Effector memory CD8-positive, alpha-beta T cell (primary cell): ENCODE results near the gene CYP3A7.
A peak's percentile ranks its signal among the peaks of the same experiment; 100 is the strongest.
"Not testable (repeated sequence)": the region's sequence is repeated elsewhere in the genome, so short reads cannot be mapped to it uniquely, and the experiment has no call there.

Source experiments
- ATAC-seq: fragments of 150-1000 bp; cut with Tn5 transposase; replicated peaks from 2 replicates; pipeline ENCODE4 v1.10.0; 2021; ENCODE audit warnings: mild to moderate bottlenecking, moderate library complexity
- DNase-seq, 3 experiments: peaks; one replicate each; pipeline ENCODE4 v3.0.0; 2021
- H3K27ac Mint-ChIP-seq, 2 donors: one replicate each; pipeline ENCODE4 v1.8.0; 2022; ENCODE audit warnings: mild to moderate bottlenecking in 2 of 2, mixed read lengths in 2 of 2, moderate library complexity in 2 of 2
- H3K27me3 Mint-ChIP-seq, 2 donors: one replicate each; pipeline ENCODE4 v1.8.0; 2022; ENCODE audit warnings: mixed read lengths in 2 of 2
- H3K36me3 Mint-ChIP-seq: one replicate; pipeline ENCODE4 v1.8.0; 2022; ENCODE audit warnings: mild to moderate bottlenecking, moderate library complexity, mixed read lengths; ENCODE audit not compliant: insufficient read depth
- H3K4me1 Mint-ChIP-seq, 2 donors: one replicate each; pipeline ENCODE4 v1.8.0; 2022; ENCODE audit warnings: low read depth in 2 of 2, mixed read lengths in 2 of 2
- H3K4me3 Mint-ChIP-seq, 2 donors: one replicate each; pipeline ENCODE4 v1.8.0; 2022; ENCODE audit warnings: mild to moderate bottlenecking in 2 of 2, mixed read lengths in 2 of 2, moderate library complexity in 2 of 2
- H3K9me3 Mint-ChIP-seq, 2 donors: one replicate each; pipeline ENCODE4 v1.8.0; 2022; ENCODE audit warnings: mixed read lengths in 2 of 2

Gene CYP3A7

GRCh38 chr7:99736667-99737066, 1.7 kb upstream of the CYP3A7 start:
- not testable (repeated sequence) for H3K4me1 Mint-ChIP-seq, H3K27ac Mint-ChIP-seq, DNase-seq, H3K36me3 Mint-ChIP-seq, H3K9me3 Mint-ChIP-seq, H3K4me3 Mint-ChIP-seq, H3K27me3 Mint-ChIP-seq, ATAC-seq

GRCh38 chr7:99733448-99733847, 1.5 kb downstream of the CYP3A7 start:
- DNase-seq (peak in 1 of 3 experiments; percentile 2), ATAC-seq (no peak)
- Mint-ChIP-seq H3K4me1 (no peaks in the 10 kb centered on the region), H3K4me3 (no peak overlapping the region), H3K27ac (no peak overlapping the region), H3K27me3 (no peaks in the 10 kb centered on the region), H3K36me3 (no peaks in the 10 kb centered on the region), H3K9me3 (no peaks in the 10 kb centered on the region)

GRCh38 chr7:99733003-99733402, 2.0 kb downstream of the CYP3A7 start:
- Mint-ChIP-seq H3K9me3 (no peaks in the 10 kb centered on the region), H3K4me3 (no peak overlapping the region), H3K36me3 (no peaks in the 10 kb centered on the region), H3K27me3 (no peaks in the 10 kb centered on the region), H3K27ac (no peak overlapping the region), H3K4me1 (no peaks in the 10 kb centered on the region)
- DNase-seq: no peak
- no peak for ATAC-seq

GRCh38 chr7:99731638-99732374, 3.2 kb downstream of the CYP3A7 start:
- H3K9me3 Mint-ChIP-seq: no peaks in the 10 kb centered on the region
- H3K4me3 Mint-ChIP-seq: no peak overlapping the region
- no peaks in the 10 kb centered on the region for H3K4me1 Mint-ChIP-seq
- ATAC-seq (no peak), DNase-seq (no peak)
- no peaks in the 10 kb centered on the region for H3K27me3 Mint-ChIP-seq
- no peaks in the 10 kb centered on the region for H3K36me3 Mint-ChIP-seq
- H3K27ac Mint-ChIP-seq: no peak overlapping the region

- Mint-ChIP-seq H3K4me1 (no peaks in the 10 kb centered on the region), H3K36me3 (no peaks in the 10 kb centered on the region), H3K9me3 (no peaks in the 10 kb centered on the region), H3K27ac (no peak overlapping the region), H3K4me3 (no peak overlapping the region), H3K27me3 (no peaks in the 10 kb centered on the region)
- ATAC-seq (no peak), DNase-seq (no peak)
Measured at GRCh38 chr7:99730992-99731391, 4.0 kb downstream of the CYP3A7 start.

- no peak overlapping the region for H3K4me3 Mint-ChIP-seq
- no peaks in the 10 kb centered on the region for H3K4me1 Mint-ChIP-seq
- no peaks in the 10 kb centered on the region for H3K27me3 Mint-ChIP-seq
- H3K9me3 Mint-ChIP-seq: no peaks in the 10 kb centered on the region
- no peak for DNase-seq
- H3K36me3 Mint-ChIP-seq: no peaks in the 10 kb centered on the region
- H3K27ac Mint-ChIP-seq: no peak overlapping the region
- no peak for ATAC-seq
Measured at GRCh38 chr7:99730238-99730810, 4.7 kb downstream of the CYP3A7 start.

- Mint-ChIP-seq H3K4me1 (no peaks in the 10 kb centered on the region), H3K27ac (no peak overlapping the region), H3K4me3 (no peak overlapping the region), H3K36me3 (no peaks in the 10 kb centered on the region), H3K9me3 (no peaks in the 10 kb centered on the region), H3K27me3 (no peaks in the 10 kb centered on the region)
- DNase-seq: no peak
- no peak for ATAC-seq
Measured at GRCh38 chr7:99729486-99730237, 5.3 kb downstream of the CYP3A7 start.

- Mint-ChIP-seq H3K4me1 (no peaks in the 10 kb centered on the region), H3K27me3 (no peaks in the 10 kb centered on the region), H3K4me3 (no peak overlapping the region), H3K27ac (no peak overlapping the region), H3K36me3 (no peaks in the 10 kb centered on the region), H3K9me3 (no peaks in the 10 kb centered on the region)
- no peak for DNase-seq
- ATAC-seq: no peak
Measured at GRCh38 chr7:99728615-99729014, 6.4 kb downstream of the CYP3A7 start.

GRCh38 chr7:99723201-99723600, 11.8 kb downstream of the CYP3A7 start:
- not testable (repeated sequence) for H3K4me3 Mint-ChIP-seq, H3K27me3 Mint-ChIP-seq, H3K9me3 Mint-ChIP-seq, ATAC-seq, DNase-seq, H3K27ac Mint-ChIP-seq, H3K4me1 Mint-ChIP-seq, H3K36me3 Mint-ChIP-seq

- Mint-ChIP-seq H3K4me3 (no peak overlapping the region), H3K27ac (no peak overlapping the region), H3K27me3 (no peaks in the 10 kb centered on the region), H3K9me3 (no peaks in the 10 kb centered on the region), H3K36me3 (no peaks in the 10 kb centered on the region), H3K4me1 (no peaks in the 10 kb centered on the region)
- ATAC-seq (no peak), DNase-seq (no peak)
Measured at GRCh38 chr7:99720800-99721595, 14.0 kb downstream of the CYP3A7 start.

GRCh38 chr7:99719996-99720769, 14.8 kb downstream of the CYP3A7 start:
- Mint-ChIP-seq H3K4me3 (no peak overlapping the region), H3K27ac (no peak overlapping the region), H3K27me3 (no peaks in the 10 kb centered on the region), H3K9me3 (no peaks in the 10 kb centered on the region), H3K4me1 (no peaks in the 10 kb centered on the region), H3K36me3 (no peaks in the 10 kb centered on the region)
- ATAC-seq (no peak), DNase-seq (no peak)

- Mint-ChIP-seq H3K4me1 (no peaks in the 10 kb centered on the region), H3K4me3 (no peak overlapping the region), H3K36me3 (no peaks in the 10 kb centered on the region), H3K9me3 (no peaks in the 10 kb centered on the region), H3K27ac (no peak overlapping the region), H3K27me3 (no peaks in the 10 kb centered on the region)
- DNase-seq (no peak), ATAC-seq (no peak)
Measured at GRCh38 chr7:99713995-99714570, 20.9 kb downstream of the CYP3A7 start.
